OCI-LY1 (cell line): ENCODE measurements around the gene GXYLT2.

ENCODE experiments used
- CTCF ChIP-seq: fragments of 200-600 bp; sonication (generic), shearing (Covaris generic); IDR thresholded peaks from 2 replicates; pipeline ENCODE4 v1.5.1; 2017; ENCODE audit warnings: mild to moderate bottlenecking, antibody characterized with exemption, low read length, moderate library complexity, mixed read lengths
- EZH2 ChIP-seq: fragments of 200-600 bp; sonication (generic), shearing (Covaris generic); IDR thresholded peaks from 2 replicates; pipeline ENCODE4 v1.8.0; 2017; ENCODE audit warnings: borderline replicate concordance, mixed run types, mild to moderate bottlenecking, antibody characterized with exemption, low read length, moderate library complexity, mixed read lengths

- TF ChIP-seq CTCF (no peak), EZH2 (no peak)
Measured at GRCh38 chr3:72974956-72975355, 87.1 kb downstream of the GXYLT2 start.
